22Rv1 (cell line): ENCODE data around the gene PBX2.
A peak's percentile ranks its signal among the peaks of the same experiment; 100 is the strongest.

Source experiments
- H3K27ac ChIP-seq: fragments of 450-650 bp; 2 replicates; pipeline ENCODE4 v1.5.1; 2017
- CTCF ChIP-seq: fragments of 450-650 bp; IDR thresholded peaks from 2 replicates; pipeline ENCODE4 v1.5.1; 2017; ENCODE audit warnings: mild to moderate bottlenecking
- ZFX ChIP-seq: fragments of 450-650 bp; IDR thresholded peaks from 2 replicates; pipeline ENCODE4 v1.6.1; 2017; ENCODE audit warnings: antibody characterized with exemption, borderline replicate concordance

PBX2 gene

DNA sequence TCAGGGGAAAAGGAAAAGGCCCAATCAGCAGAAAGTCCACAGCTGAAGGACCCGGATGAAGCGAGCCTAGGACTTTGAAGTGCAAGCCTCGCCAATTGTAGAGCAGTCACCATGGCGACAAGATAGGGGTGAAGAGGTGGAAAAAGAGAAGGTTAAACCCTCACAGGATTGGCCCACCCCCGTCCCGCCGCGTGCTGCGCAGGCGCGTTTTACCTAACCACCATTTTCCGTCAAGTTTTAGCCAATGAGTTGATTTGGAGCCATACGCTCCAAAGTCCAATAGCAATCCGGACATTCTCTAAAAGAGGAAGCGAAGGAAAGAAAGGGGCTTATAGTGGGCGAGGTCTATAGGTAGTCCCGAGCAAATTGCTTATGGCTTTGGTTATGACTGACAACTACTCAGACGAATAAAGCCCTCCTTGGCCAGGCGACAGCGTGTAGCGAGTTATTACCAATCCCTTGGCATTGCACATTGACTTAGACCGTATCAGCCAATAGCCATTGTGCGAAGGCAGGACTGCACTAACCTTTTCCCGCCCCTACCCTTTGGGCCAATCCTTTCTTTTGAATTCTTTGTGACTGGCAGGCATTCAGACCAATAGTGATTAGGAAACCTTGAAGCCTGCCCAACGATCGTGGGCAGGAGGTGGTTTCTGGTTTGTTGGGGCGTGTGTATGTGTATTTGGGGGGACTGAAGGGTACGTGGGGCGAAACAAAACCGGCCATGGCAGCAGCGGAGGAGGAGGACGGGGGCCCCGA, 12.0 kb downstream of the PBX2 start, which contains the start of gene RNF5:
TSS of gene RNF5 (plus strand) at position 618 of the 759 bp plus-strand sequence. CDS start at position 725, 107 bp downstream.
- TF ChIP-seq ZFX (no peak), CTCF (no peak)
- peak within 1 kb of the TSS; percentile 99 for H3K27ac ChIP-seq

DNA sequence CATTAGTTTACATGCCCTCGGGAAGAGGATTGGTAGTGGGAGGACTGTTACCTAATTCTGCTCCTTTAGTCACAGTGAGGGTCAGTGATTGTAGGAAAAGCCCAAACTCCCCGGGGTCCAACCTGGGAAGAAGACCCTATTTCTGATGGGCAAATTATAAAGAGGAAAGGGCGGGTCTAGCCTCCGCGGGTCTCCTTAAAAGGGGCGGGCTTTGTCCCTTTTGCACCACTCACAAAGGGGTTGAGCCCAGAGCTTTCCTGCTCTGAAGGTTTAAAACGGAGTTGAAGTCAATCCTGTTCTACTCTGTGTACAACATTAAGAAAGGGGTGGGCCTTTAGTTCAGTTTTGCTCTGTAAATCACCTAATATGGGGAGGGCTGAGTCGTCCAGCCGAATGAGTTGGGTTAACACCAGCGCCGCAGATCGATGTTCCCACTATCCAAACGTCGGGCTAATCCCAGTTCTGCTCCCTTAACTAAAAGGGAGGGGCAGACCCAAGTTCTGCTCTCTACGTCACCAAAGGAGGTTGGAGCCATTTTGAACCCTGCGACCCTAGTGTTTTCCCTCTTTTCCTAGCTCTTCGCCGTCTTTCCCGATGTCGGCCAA, 12.7 kb downstream of the PBX2 start:
- H3K27ac ChIP-seq = peak overlapping the region; percentile 99
- TF ChIP-seq CTCF (no peak), ZFX (no peak)

DNA sequence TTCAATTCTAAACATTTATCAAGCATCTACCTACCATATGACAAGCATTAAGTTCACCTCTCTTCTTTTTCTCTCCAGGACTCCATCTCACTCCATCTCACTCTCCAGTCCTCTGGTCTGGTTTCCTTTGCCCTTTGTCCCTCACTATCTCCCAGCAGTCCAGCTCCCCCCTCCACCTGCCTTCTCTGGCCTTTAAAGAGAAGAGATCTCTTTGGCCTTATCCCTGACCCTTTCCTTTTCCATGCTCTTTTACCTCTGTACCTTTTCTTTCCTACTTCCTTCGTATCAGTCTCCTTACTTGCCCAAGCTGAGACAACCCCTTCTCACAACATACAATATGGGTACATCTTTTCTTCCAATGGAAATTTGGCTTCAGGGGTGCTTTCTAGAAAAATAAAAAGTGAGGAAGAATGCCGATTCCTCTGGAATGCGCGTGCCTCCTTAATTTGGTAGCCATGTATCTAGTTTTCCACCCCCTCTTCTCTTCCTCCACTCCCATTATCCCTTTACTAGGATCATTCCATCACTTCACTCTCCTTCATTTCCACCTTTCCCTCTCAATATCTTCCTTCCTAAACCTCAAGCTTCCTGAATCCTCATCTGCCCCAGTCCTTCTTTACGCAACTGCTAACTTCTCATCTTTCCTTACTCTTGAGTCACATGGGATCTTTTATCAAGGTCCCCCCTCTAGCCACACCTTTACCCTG, 13.4 kb downstream of the PBX2 start:
- H3K27ac ChIP-seq = peak overlapping the region; percentile 99
- TF ChIP-seq CTCF = no peak
- no peak for TF ChIP-seq ZFX

- TF ChIP-seq ZFX = no peak
- no peak for TF ChIP-seq CTCF
- peak within 1 kb of the TSS; percentile 99 for H3K27ac ChIP-seq
Measured at GRCh38 chr6:32175711-32176475, 14.1 kb downstream of the PBX2 start, which contains the start of gene AGPAT1. Gene AGPAT1, minus strand, starts transcription at chr6:32176084. Its CDS starts 4,588 bp downstream, at chr6:32171496.

GRCh38 chr6:32175322-32175710, 14.7 kb downstream of the PBX2 start:
- TF ChIP-seq CTCF = no peak
- TF ChIP-seq ZFX = no peak
- peak overlapping the region; percentile 99 for H3K27ac ChIP-seq

DNA sequence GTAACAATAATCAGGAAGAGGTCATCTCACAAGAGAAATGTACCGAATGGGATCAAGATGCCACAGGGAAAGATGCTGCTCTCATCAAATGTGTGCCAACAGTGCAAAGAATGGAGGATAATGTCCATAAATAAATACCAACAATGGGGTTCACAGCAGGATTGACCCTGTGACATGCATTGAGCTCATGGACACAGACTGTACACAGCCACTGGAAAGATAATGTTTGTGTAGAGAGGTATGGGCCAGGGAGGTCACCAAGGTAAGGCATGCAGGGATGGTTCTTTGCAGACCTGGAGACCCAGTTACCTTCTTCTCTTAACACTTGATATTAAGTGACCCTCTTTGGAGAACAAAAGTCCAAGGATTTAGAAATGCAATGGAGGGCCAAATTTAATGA, 15.6 kb downstream of the PBX2 start:
- TF ChIP-seq ZFX = no peak
- no peak for TF ChIP-seq CTCF
- no peak overlapping the region for H3K27ac ChIP-seq
